ENCODE measurements around the gene LRRC4C.

LRRC4C gene

GRCh38 chr11:41110527-41110926 is 348.9 kb downstream of the LRRC4C start:
- Histone ChIP-seq H3K14ac (ENCODE audit: low read length) (no peak overlapping the region), H2AFZ (ENCODE audit: low read length) (no peak overlapping the region), H3K9me3 (replicated peaks in 1 of 2; ENCODE audit: control insufficient read depth in 2 of 2, insufficient read depth in 1 of 2, low read depth in 1 of 2, low read length in 2 of 2) (no peaks in the 10 kb centered on the region), H3K36me3 (replicated peaks in 1 of 2; ENCODE audit: control insufficient read depth in 2 of 2, insufficient read depth in 2 of 2, low read length in 2 of 2) (no peaks in the 10 kb centered on the region), H3K18ac (ENCODE audit: low read length) (no peak overlapping the region), H3K23ac (ENCODE audit: low read depth, low read length, poor library complexity) (no peak overlapping the region), H3K9ac (ENCODE audit: low read depth, low read length, poor library complexity) (no peak overlapping the region), H4K91ac (ENCODE audit: low read depth, low read length, poor library complexity) (no peak overlapping the region), H2AK5ac (ENCODE audit: low read depth, low read length) (no peak overlapping the region), H3K79me1 (ENCODE audit: low read depth, low read length) (no peaks in the 10 kb centered on the region), H3K27me3 (ENCODE audit: control insufficient read depth in 3 of 3, insufficient read depth in 3 of 3, low read depth in 1 of 3, low read length in 3 of 3) (no peaks in the 10 kb centered on the region), H4K8ac (ENCODE audit: low read depth, low read length) (no peak overlapping the region), H2BK5ac (ENCODE audit: low read length) (no peak overlapping the region), H3K27ac (replicated peaks; ENCODE audit: low read length) (no peak overlapping the region), H2BK12ac (ENCODE audit: low read length) (no peak overlapping the region), H3K4me1 (ENCODE audit: control insufficient read depth in 2 of 2, insufficient read depth in 1 of 2, low read depth in 1 of 2, low read length in 2 of 2) (no peaks in the 10 kb centered on the region), H3K4ac (ENCODE audit: low read length) (no peak overlapping the region), H3K4me3 (ENCODE audit: low read length in 2 of 2) (no peak overlapping the region), H3K4me2 (ENCODE audit: insufficient read depth, low read length, poor library complexity, severe bottlenecking) (no peak overlapping the region), H2BK15ac (ENCODE audit: low read length) (no peak overlapping the region), H2BK120ac (ENCODE audit: low read depth, low read length) (no peak overlapping the region)
- WGBS, 2 donors (ENCODE audit: extremely low coverage in 2 of 2, insufficient read length in 2 of 2, insufficient replicate concordance in 1 of 2): no CpG with 5 or more reads among the region's 4 CpGs
- DNase-seq (ENCODE audit: low spot score): no peak

- Histone ChIP-seq H3K36me3 (replicated peaks in 1 of 2; ENCODE audit: control insufficient read depth in 2 of 2, insufficient read depth in 2 of 2, low read length in 2 of 2) (no peaks in the 10 kb centered on the region), H2BK120ac (ENCODE audit: low read depth, low read length) (no peak overlapping the region), H2AK5ac (ENCODE audit: low read depth, low read length) (no peak overlapping the region), H3K4me3 (ENCODE audit: low read length in 2 of 2) (no peak overlapping the region), H4K91ac (ENCODE audit: low read depth, low read length, poor library complexity) (no peak overlapping the region), H3K79me1 (ENCODE audit: low read depth, low read length) (no peaks in the 10 kb centered on the region), H3K14ac (ENCODE audit: low read length) (no peak overlapping the region), H2BK12ac (ENCODE audit: low read length) (no peak overlapping the region), H3K27ac (replicated peaks; ENCODE audit: low read length) (no peak overlapping the region), H3K4me1 (ENCODE audit: control insufficient read depth in 2 of 2, insufficient read depth in 1 of 2, low read depth in 1 of 2, low read length in 2 of 2) (no peaks in the 10 kb centered on the region), H3K4me2 (ENCODE audit: insufficient read depth, low read length, poor library complexity, severe bottlenecking) (no peak overlapping the region), H2AFZ (ENCODE audit: low read length) (no peak overlapping the region), H3K27me3 (ENCODE audit: control insufficient read depth in 3 of 3, insufficient read depth in 3 of 3, low read depth in 1 of 3, low read length in 3 of 3) (no peaks in the 10 kb centered on the region), H3K9ac (ENCODE audit: low read depth, low read length, poor library complexity) (no peak overlapping the region), H3K18ac (ENCODE audit: low read length) (no peak overlapping the region), H4K8ac (ENCODE audit: low read depth, low read length) (no peak overlapping the region), H3K4ac (ENCODE audit: low read length) (no peak overlapping the region), H2BK5ac (ENCODE audit: low read length) (no peak overlapping the region), H2BK15ac (ENCODE audit: low read length) (no peak overlapping the region), H3K9me3 (replicated peaks in 1 of 2; ENCODE audit: control insufficient read depth in 2 of 2, insufficient read depth in 1 of 2, low read depth in 1 of 2, low read length in 2 of 2) (peaks cover 0 to 3% of the 10 kb centered on the region in 2 donors), H3K23ac (ENCODE audit: low read depth, low read length, poor library complexity) (no peak overlapping the region)
- DNase-seq (ENCODE audit: low spot score): no peak
- WGBS, 2 donors (ENCODE audit: extremely low coverage in 2 of 2, insufficient read length in 2 of 2, insufficient replicate concordance in 1 of 2): no CpG with 5 or more reads among the region's 4 CpGs
Measured at GRCh38 chr11:41102471-41102870, 357.0 kb downstream of the LRRC4C start.

GRCh38 chr11:41099654-41100053 is 359.8 kb downstream of the LRRC4C start:
- Histone ChIP-seq H3K9me3 (replicated peaks in 1 of 2; ENCODE audit: control insufficient read depth in 2 of 2, insufficient read depth in 1 of 2, low read depth in 1 of 2, low read length in 2 of 2) (peaks cover 0 to 3% of the 10 kb centered on the region in 2 donors), H3K27ac (replicated peaks; ENCODE audit: low read length) (no peak overlapping the region), H3K14ac (ENCODE audit: low read length) (no peak overlapping the region), H3K4me2 (ENCODE audit: insufficient read depth, low read length, poor library complexity, severe bottlenecking) (no peak overlapping the region), H2BK5ac (ENCODE audit: low read length) (no peak overlapping the region), H3K23ac (ENCODE audit: low read depth, low read length, poor library complexity) (no peak overlapping the region), H2AK5ac (ENCODE audit: low read depth, low read length) (no peak overlapping the region), H2AFZ (ENCODE audit: low read length) (no peak overlapping the region), H3K27me3 (ENCODE audit: control insufficient read depth in 3 of 3, insufficient read depth in 3 of 3, low read depth in 1 of 3, low read length in 3 of 3) (no peaks in the 10 kb centered on the region), H3K18ac (ENCODE audit: low read length) (no peak overlapping the region), H4K8ac (ENCODE audit: low read depth, low read length) (no peak overlapping the region), H3K4me3 (ENCODE audit: low read length in 2 of 2) (no peak overlapping the region), H3K9ac (ENCODE audit: low read depth, low read length, poor library complexity) (no peak overlapping the region), H3K4ac (ENCODE audit: low read length) (no peak overlapping the region), H2BK12ac (ENCODE audit: low read length) (no peak overlapping the region), H2BK15ac (ENCODE audit: low read length) (no peak overlapping the region), H3K79me1 (ENCODE audit: low read depth, low read length) (no peaks in the 10 kb centered on the region), H3K4me1 (ENCODE audit: control insufficient read depth in 2 of 2, insufficient read depth in 1 of 2, low read depth in 1 of 2, low read length in 2 of 2) (no peaks in the 10 kb centered on the region), H4K91ac (ENCODE audit: low read depth, low read length, poor library complexity) (no peak overlapping the region), H2BK120ac (ENCODE audit: low read depth, low read length) (no peak overlapping the region), H3K36me3 (replicated peaks in 1 of 2; ENCODE audit: control insufficient read depth in 2 of 2, insufficient read depth in 2 of 2, low read length in 2 of 2) (no peaks in the 10 kb centered on the region)
- no CpG with 5 or more reads among the region's 1 CpG for WGBS, 2 donors (ENCODE audit: extremely low coverage in 2 of 2, insufficient read length in 2 of 2, insufficient replicate concordance in 1 of 2)
- no peak for DNase-seq (ENCODE audit: low spot score)

GRCh38 chr11:41085123-41085522 is 374.3 kb downstream of the LRRC4C start:
- H4K8ac ChIP-seq (ENCODE audit: low read depth, low read length): no peak overlapping the region
- H3K23ac ChIP-seq (ENCODE audit: low read depth, low read length, poor library complexity): no peak overlapping the region
- H3K36me3 ChIP-seq (replicated peaks in 1 of 2; ENCODE audit: control insufficient read depth in 2 of 2, insufficient read depth in 2 of 2, low read length in 2 of 2): no peaks in the 10 kb centered on the region
- no peak overlapping the region for H2AK5ac ChIP-seq (ENCODE audit: low read depth, low read length)
- WGBS, 2 donors (ENCODE audit: extremely low coverage in 2 of 2, insufficient read length in 2 of 2, insufficient replicate concordance in 1 of 2): no CpG with 5 or more reads among the region's 1 CpG
- no peak overlapping the region for H3K4ac ChIP-seq (ENCODE audit: low read length)
- DNase-seq (ENCODE audit: low spot score): no peak
- H2BK120ac ChIP-seq (ENCODE audit: low read depth, low read length): no peak overlapping the region
- no peaks in the 10 kb centered on the region for H3K4me1 ChIP-seq (ENCODE audit: control insufficient read depth in 2 of 2, insufficient read depth in 1 of 2, low read depth in 1 of 2, low read length in 2 of 2)
- H3K79me1 ChIP-seq (ENCODE audit: low read depth, low read length): no peaks in the 10 kb centered on the region
- no peak overlapping the region for H3K9ac ChIP-seq (ENCODE audit: low read depth, low read length, poor library complexity)
- no peak overlapping the region for H2AFZ ChIP-seq (ENCODE audit: low read length)
- no peak overlapping the region for H2BK5ac ChIP-seq (ENCODE audit: low read length)
- no peak overlapping the region for H3K4me3 ChIP-seq (ENCODE audit: low read length in 2 of 2)
- H3K9me3 ChIP-seq (replicated peaks in 1 of 2; ENCODE audit: control insufficient read depth in 2 of 2, insufficient read depth in 1 of 2, low read depth in 1 of 2, low read length in 2 of 2): no peaks in the 10 kb centered on the region
- no peak overlapping the region for H2BK15ac ChIP-seq (ENCODE audit: low read length)
- no peak overlapping the region for H3K4me2 ChIP-seq (ENCODE audit: insufficient read depth, low read length, poor library complexity, severe bottlenecking)
- no peaks in the 10 kb centered on the region for H3K27me3 ChIP-seq (ENCODE audit: control insufficient read depth in 3 of 3, insufficient read depth in 3 of 3, low read depth in 1 of 3, low read length in 3 of 3)
- no peak overlapping the region for H2BK12ac ChIP-seq (ENCODE audit: low read length)
- H3K14ac ChIP-seq (ENCODE audit: low read length): no peak overlapping the region
- H4K91ac ChIP-seq (ENCODE audit: low read depth, low read length, poor library complexity): no peak overlapping the region
- H3K27ac ChIP-seq (replicated peaks; ENCODE audit: low read length): no peak overlapping the region
- H3K18ac ChIP-seq (ENCODE audit: low read length): no peak overlapping the region
